NCI-H1092 (cell line): ENCODE measurements around the gene HOGA1.

Experiments used
- DNase-seq: peaks from one replicate; lab custom pipeline; 2025; lab: John Stamatoyannopoulos, UW

HOGA1 gene

GRCh38 chr10:97580421-97581367 is 3.5 kb upstream of the HOGA1 start:
- DNase-seq = no peak

DNA sequence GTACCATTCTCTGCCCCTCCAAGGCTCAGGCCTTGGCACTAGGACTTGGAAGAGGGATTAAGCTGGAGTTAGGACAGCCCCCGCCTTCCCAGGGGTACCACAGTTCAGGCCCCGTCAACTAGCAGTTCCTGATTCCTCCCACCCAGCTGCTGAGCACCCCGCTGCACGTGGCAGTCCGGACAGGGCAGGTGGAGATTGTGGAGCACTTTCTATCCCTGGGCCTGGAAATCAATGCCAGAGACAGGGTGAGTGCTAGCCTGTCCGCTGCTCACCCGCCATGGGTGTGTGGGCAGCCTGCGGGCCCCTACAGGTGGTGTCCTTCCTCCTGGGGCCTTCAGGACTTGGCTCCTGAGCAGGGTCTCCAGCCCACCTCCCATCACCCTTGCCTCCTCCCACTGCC is 2.0 kb upstream of the HOGA1 start:
- no peak for DNase-seq

DNA sequence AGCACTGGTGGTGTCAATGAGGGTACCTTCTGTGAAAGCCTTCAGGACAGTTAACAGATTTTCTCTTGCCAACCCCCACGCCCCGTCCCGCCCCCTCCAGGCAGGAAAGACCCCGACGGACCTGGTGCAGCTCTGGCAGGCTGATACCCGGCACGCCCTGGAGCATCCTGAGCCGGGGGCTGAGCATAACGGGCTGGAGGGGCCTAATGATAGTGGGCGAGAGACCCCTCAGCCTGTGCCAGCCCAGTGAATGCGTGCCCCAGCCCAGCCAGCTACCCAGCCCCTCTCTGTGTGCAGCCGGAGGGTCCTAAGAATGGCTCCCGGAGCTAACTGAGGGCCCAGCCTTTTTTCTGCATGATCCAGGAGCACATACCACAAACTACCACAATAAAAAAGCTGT is 713 bp upstream of the HOGA1 start:
- DNase-seq = no peak

DNA sequence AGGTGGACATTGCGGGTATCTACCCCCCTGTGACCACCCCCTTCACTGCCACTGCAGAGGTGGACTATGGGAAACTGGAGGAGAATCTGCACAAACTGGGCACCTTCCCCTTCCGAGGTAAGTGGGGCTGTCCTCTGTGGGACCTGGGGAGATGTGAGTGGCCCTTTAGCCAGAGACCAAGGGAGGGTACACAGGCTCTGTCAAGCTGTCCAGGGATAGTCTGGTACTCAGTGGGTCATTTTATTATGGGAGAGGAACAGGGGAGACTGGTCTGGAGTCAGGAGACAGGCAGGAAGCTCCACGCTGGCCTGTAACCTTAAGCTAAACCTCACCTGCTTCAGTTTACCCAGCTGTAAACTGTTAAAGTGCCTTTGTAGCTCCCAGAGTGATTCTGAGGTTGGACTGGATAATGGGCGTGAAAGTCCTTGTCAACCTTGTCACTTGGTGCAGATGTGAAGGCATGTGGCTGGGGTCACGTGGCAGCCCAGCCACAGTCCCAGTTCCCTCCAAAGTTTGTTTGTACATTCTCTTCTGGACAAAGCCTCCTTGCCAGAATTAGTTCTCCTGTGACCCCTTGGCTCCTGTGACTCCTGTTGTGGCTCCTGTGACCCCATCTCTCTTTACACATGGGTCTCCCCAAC is 729 bp downstream of the HOGA1 start:
- DNase-seq = no peak

DNA sequence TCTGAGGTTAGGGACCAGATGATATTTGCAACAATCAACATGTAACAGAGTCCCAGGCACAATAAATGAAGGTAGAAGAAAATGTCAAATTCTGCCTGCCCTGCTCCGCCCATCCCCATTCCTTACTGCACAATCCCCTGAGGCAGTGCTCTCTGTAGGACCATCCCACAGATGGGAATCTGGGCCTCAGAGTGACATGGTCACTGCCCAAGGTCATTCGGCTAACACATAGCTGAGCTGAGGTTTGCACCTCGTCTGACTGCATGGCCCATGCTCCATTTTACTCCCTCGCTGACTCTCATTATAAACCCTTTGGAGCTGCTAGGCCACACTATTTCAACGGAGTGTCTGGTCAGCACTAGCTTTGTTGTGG is 1.2 kb downstream of the HOGA1 start:
- DNase-seq = no peak

DNA sequence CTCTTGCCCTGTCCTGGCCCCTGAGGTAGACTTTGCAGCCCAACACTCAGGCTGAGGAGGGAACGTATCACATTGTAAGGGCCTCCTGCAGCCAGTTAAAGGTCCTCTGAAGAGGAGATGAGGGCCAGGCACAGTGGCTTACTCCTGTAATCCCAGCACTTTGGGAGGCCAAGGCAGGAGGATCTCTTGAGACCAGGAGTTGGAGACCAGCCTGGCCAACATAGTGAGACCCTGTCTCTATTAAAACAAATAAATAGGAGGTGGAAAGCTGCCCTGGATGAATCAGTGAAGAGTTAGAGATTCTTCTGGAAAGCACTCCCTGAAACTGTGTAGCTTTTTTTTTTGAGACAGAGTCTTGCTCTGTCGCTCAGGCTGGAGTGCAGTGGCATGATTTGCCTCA is 3.0 kb downstream of the HOGA1 start:
- no peak for DNase-seq

DNA sequence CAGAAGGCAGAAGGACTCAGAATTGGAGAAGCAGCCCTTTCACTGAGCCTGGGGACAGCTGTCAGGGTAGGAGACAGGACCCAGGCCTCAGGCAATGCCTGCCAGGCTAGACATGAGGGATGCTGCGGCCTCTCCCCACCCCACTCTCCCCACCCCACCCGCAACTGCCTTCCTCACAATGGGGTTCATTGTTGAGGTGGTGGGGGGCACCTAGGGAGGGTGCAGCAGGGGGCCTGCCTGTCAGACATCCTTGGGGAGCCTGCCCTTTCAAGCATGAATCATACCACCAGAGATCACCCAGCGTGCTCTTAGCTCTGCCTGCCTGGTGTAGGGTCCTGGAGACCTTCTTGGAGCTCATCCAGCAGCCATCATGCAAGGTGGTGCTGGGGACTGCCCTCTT is 5.3 kb downstream of the HOGA1 start, which contains the start of gene C10orf62:
Gene C10orf62, plus strand, starts transcription at position 243 of the 400 bp plus-strand sequence. CDS start 177 bp downstream, outside the sequence.
- DNase-seq = no peak

DNA sequence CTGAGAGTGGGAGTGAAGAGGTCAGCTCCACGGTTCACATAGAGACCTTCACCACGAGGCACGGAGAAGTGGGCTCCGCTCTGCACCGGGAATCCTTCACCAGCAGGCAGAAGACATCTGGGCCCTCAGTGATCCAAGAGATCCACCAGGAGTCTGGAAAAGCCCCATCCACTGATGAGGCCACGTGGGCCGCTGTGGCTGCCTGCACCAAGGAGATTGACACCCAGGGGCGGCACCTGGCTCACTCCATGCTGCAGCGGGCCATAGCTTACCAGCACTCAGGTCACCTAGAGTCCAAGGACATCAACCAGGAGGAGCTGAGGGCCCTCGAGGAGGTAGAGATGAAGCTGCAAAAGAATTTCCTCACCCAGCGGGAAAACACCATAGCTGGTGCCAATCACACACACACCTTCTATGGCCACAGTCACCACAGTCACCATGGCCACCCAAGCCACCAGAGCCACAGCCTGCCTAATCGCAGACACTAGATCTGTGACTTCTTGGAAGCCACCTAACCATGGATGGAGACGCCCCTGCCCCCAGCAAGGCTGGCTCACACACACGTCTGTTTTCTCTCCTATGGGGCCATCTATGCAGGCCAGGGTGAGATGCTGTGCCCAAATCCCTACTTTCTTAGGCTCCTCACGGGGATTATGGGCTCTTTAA is 6.0 kb downstream of the HOGA1 start:
- DNase-seq = no peak

DNA sequence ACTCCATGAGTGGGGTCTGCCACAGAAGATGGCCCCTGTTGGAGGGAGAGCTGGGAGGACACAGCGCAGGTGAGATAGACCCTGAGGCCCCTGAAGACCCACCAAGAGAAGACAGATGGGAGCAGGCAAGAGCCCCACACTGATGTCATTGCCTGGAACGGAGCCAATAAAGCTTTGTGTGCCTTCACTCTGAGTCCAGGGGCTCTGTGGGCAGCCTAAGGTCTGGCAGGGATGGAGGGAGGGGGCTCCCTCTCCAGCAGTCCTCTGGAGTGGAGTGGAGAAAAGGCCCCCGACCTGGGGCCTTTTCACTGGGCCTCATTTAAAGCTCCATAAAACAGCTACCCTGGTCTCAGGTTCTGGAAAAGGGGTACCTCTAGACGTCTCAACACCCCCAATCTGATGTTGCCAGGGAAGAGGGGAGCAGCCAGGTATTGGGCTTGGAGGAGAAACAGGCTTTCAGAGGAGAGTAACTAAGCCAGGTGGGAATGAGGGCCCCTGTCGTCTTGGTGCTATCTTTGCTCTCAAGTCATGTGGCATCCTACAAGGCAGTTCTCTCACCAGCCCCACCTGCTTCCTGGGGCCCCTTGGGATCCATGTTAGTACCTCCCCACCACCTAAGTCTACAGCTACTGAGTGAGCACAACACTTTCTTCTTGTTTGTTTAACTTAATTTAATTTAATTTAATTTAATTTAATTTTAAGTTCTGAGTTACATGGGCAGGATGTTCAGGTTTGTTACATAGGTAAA is 6.7 kb downstream of the HOGA1 start:
- no peak for DNase-seq

DNA sequence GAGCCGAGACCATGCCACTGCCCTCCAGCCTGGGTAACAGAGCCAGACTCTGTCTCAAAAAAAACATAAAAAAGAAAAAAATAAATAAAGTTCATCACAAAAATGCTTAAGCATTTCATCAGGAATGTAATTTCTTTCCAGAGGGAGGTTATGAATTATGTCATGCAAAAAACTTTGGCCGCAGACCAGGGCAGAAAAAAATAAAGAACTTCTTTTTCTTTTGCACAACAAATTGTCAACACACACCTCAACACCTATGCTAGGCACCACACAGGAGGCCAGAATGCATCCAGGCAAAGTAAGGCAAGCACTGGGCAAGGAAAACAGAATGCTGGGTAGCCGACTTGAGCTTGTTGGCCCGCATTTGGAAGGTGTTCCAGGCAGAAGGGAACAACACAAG is 9.2 kb downstream of the HOGA1 start:
- no peak for DNase-seq

- no peak for DNase-seq
Measured at GRCh38 chr10:97596101-97597082, 12.2 kb downstream of the HOGA1 start.

GRCh38 chr10:97597778-97598177 is 13.6 kb downstream of the HOGA1 start:
- no peak for DNase-seq

GRCh38 chr10:97598407-97599271 is 14.4 kb downstream of the HOGA1 start:
- no peak for DNase-seq

GRCh38 chr10:97599272-97599619 is 15.1 kb downstream of the HOGA1 start:
- DNase-seq = no peak

DNA sequence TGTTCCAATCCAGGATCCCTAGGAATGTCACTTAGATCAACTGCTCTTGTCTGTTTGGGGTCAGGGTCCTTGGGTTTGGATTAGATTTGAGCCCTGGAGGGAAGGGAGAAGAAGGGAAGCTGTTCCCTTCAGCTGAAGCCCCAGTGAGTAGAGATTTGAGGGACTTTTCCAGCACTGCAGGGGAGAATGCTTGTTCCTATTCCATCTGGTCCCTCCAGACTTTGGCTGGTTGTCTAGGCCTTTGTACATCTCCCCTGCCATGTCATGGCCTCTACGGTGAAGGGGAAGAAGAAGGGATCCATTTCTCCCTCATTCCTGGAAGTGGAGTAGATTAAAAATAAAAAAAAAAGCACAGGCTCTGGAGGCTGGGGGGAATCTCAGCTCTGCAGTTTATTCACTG is 16.4 kb downstream of the HOGA1 start:
- DNase-seq = no peak

DNA sequence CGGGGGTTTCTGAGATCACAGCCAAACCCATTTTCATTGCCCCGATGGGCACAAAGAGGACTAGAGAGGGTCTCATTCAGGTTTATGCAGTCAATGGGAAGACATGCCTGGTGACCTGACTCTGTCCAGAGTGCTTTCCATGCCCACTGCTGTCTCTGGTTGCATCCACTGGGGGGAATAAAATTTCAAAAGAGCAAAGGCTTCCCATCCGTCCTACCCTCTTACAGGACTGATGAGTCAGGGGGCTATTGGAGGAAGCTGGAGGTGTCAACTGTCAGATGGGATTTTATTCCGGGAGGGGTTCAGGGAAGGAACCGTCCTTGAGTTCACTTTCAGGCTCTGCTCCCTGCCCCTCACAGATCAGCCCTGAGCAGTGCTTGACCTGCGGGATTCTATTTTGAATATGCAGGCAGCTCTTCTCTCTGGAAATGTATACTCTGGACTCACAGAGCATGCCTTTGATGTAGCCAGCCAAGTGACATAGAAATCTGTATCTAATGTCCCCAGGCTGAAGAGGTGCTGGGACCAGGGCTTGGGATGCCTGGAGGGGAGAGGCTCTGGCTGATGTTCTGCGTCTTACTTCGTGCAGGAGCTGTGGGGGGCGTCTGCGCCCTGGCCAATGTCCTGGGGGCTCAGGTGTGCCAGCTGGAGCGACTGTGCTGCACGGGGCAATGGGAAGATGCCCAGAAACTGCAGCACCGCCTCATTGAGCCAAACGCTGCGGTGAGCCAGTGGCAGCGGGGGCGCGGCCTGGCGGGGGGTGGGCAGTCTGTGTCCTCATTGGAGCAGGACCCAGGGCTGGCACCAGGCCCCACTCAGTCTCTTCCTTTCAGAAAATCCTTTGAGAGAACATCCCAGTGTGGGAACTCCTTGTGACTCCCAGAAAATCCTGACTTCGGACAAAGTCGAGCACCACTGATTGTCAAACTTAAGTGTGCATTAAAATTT is 17.4 kb downstream of the HOGA1 start:
- no peak for DNase-seq

DNA sequence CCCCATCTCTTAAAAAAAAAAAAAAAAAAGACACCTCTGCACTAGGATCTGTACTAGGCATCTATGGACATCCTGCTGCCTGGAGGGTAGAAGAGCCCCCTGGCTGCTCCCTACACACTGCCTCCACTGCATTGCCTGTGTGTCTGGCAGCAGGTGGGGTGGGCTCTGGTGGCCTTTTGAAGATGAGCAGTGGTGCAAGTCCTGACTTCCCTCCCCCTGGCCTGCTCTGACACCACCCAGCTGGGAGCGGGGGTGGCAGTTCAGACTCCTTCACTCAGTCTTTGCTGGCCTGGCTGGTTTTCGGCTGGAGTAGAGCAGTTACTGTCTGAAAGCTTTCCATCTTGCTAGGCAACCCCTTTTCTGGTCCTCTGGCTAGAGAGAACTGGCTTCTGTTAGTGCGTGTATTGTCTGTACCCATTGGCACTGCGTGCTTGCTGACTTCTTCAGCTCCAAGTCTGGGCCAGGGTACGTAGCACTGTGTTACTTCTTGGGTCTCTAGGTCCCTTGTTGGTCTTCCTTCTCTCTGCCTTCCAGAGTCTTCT is 23.0 kb downstream of the HOGA1 start:
- DNase-seq = no peak

GRCh38 chr10:97608991-97609561 is 24.9 kb downstream of the HOGA1 start:
- no peak for DNase-seq
